ENCODE results near the gene TRMT1L.

GRCh38 chr1:185155600-185156287 is 1.0 kb downstream of the TRMT1L start:
- TF ChIP-seq CTCF (IDR thresholded peaks at IDR 0.05), result no peak
- no peak for TF ChIP-seq POLR2A (IDR thresholded peaks at IDR 0.05)
